ENCODE results near the gene HPSE. TPM values are rescaled to one million over a fixed set of nuclear protein-coding genes. Genes with fewer than 3 reads are reported as not detected.

The HPSE gene
- total RNA-seq, 1 donor from 2014 or later = 5.5 TPM

GRCh38 chr4:83262682-83263081 is 72.0 kb downstream of the HPSE start:
- ATAC-seq (no peak), DNase-seq (no peak)
- Histone ChIP-seq H3K27ac (no peak overlapping the region), H3K4me3 (no peak overlapping the region), H3K9me3 (no peaks in the 10 kb centered on the region), H3K36me3 (peaks cover 11% of the 10 kb centered on the region), H3K4me1 (peaks cover 6% of the 10 kb centered on the region), H3K27me3 (ENCODE audit: low read depth) (no peaks in the 10 kb centered on the region)
- TF ChIP-seq, protein P1, sequence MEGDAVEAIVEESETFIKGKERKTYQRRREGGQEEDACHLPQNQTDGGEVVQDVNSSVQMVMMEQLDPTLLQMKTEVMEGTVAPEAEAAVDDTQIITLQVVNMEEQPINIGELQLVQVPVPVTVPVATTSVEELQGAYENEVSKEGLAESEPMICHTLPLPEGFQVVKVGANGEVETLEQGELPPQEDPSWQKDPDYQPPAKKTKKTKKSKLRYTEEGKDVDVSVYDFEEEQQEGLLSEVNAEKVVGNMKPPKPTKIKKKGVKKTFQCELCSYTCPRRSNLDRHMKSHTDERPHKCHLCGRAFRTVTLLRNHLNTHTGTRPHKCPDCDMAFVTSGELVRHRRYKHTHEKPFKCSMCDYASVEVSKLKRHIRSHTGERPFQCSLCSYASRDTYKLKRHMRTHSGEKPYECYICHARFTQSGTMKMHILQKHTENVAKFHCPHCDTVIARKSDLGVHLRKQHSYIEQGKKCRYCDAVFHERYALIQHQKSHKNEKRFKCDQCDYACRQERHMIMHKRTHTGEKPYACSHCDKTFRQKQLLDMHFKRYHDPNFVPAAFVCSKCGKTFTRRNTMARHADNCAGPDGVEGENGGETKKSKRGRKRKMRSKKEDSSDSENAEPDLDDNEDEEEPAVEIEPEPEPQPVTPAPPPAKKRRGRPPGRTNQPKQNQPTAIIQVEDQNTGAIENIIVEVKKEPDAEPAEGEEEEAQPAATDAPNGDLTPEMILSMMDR (IDR thresholded peaks at IDR 0.05) = no peak
- intact Hi-C loops (cut with DNase I) = no loop called here

DNA sequence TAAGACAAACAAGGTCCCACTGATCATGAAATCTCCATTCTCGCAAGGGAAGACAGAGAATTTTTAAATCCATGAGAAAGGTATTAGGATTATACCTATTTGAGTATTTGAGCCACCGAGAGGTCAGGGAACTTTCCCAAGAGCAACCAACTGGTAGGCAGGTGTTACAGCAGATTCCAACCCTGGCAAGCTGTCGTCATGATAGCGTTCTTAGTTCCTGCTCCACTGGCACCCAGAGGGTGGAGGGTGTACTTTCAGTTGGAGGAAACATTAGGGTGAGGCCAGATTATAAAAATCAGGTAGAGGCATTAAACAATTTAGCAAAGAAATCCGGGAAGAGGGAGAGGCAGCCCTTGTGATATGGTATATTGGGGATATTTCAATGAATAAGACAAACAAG is 73.3 kb downstream of the HPSE start:
- TF ChIP-seq, protein P1 (IDR thresholded peaks at IDR 0.05) = no peak
- H3K36me3 ChIP-seq = peaks cover 11% of the 10 kb centered on the region
- H3K9me3 ChIP-seq = no peaks in the 10 kb centered on the region
- intact Hi-C loops (cut with DNase I) = no loop called here
- ATAC-seq = no peak
- H3K4me3 ChIP-seq = no peak overlapping the region
- no peak overlapping the region for H3K27ac ChIP-seq
- H3K4me1 ChIP-seq = peaks cover 7% of the 10 kb centered on the region
- DNase-seq = no peak
- H3K27me3 ChIP-seq (ENCODE audit: low read depth) = no peaks in the 10 kb centered on the region

GRCh38 chr4:83259586-83259985 is 75.1 kb downstream of the HPSE start:
- Histone ChIP-seq H3K36me3 (peaks cover 11% of the 10 kb centered on the region), H3K4me3 (no peak overlapping the region), H3K27me3 (ENCODE audit: low read depth) (no peaks in the 10 kb centered on the region), H3K9me3 (no peaks in the 10 kb centered on the region), H3K27ac (no peak overlapping the region), H3K4me1 (peaks cover 21% of the 10 kb centered on the region)
- no peak for ATAC-seq
- intact Hi-C loops (cut with DNase I) = no loop called here
- TF ChIP-seq, protein P1 (IDR thresholded peaks at IDR 0.05) = no peak
- no peak for DNase-seq

DNA sequence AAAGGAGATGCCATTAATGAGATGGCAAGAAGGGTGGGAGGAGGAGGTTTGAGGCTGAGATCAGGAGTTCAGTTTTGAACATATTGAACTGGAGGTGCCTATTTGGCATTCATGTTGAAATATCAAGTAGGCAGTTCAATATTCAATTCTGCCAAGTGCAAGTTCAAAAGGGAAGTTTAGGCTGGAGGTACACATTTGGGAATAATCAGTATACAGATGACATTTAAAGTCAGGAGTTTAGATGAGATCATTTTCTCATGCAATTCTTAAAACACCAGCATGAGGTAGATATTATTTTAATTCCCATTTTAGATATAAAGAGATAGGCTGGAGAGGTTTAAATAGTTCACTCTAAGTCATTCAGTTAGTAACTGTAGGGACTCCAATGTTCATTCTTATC is 76.2 kb downstream of the HPSE start:
- H3K9me3 ChIP-seq = no peaks in the 10 kb centered on the region
- no peak for DNase-seq
- intact Hi-C loops (cut with DNase I) = no loop called here

GRCh38 chr4:83257811-83258210 is 76.8 kb downstream of the HPSE start:
- TF ChIP-seq, protein P1 (IDR thresholded peaks at IDR 0.05) = no peak
- Histone ChIP-seq H3K27me3 (ENCODE audit: low read depth) (no peaks in the 10 kb centered on the region), H3K4me3 (no peak overlapping the region), H3K27ac (no peak overlapping the region), H3K4me1 (peaks cover 21% of the 10 kb centered on the region), H3K9me3 (no peaks in the 10 kb centered on the region), H3K36me3 (peaks cover 11% of the 10 kb centered on the region)
- intact Hi-C loops (cut with DNase I) = no loop called here
- DNase-seq (no peak), ATAC-seq (no peak)

More for the DNA sequence above, 76.2 kb downstream of the HPSE start:
- Histone ChIP-seq H3K27ac (no peak overlapping the region), H3K36me3 (peaks cover 11% of the 10 kb centered on the region), H3K27me3 (ENCODE audit: low read depth) (no peaks in the 10 kb centered on the region), H3K4me3 (no peak overlapping the region), H3K4me1 (peaks cover 21% of the 10 kb centered on the region)
- TF ChIP-seq, protein P1 (IDR thresholded peaks at IDR 0.05) = no peak
- ATAC-seq = no peak

- Histone ChIP-seq H3K4me3 (no peak overlapping the region), H3K9me3 (no peaks in the 10 kb centered on the region), H3K27ac (peak overlapping the region; percentile 31), H3K36me3 (no peaks in the 10 kb centered on the region), H3K4me1 (peaks cover 24% of the 10 kb centered on the region), H3K27me3 (ENCODE audit: low read depth) (no peaks in the 10 kb centered on the region)
- intact Hi-C loops (cut with DNase I) = no loop called here
- DNase-seq = no peak
- no peak for ATAC-seq
- TF ChIP-seq, protein P1 (IDR thresholded peaks at IDR 0.05) = no peak
Observed at GRCh38 chr4:83255584-83255983, 79.1 kb downstream of the HPSE start.

All from lower lobe of right lung (tissue), 2 donors.